ENCODE measurements around the gene TRPT1. TPM values are rescaled to one million over a fixed set of nuclear protein-coding genes. Genes with fewer than 3 reads are reported as not detected.

Gene TRPT1
- total and polyA plus RNA-seq, 12 donors, result 17.9 to 205 (median 59.6) TPM

DNA sequence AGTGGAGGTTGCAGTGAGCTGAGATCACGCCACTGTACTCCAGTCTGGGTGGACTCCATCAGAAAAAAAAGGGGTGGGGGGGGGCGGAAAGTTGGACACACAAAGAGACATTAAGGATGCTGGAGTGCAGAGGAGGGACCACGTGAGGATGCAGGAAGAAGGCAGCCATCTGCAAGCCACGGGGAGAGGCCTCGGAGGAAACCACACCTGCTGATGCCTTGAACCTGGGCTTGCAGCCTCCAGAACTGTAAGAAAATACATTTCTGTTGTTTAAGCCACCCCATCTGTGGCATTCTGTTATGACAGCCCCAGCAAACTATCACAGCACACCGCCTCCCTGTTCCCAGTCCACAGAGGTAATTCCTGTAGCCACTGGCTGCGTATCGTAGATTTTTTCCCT lies 49.2 kb downstream of the TRPT1 start:
- no peak for TF ChIP-seq POLR2A (IDR thresholded peaks at IDR 0.05)
- TF ChIP-seq, protein P1, sequence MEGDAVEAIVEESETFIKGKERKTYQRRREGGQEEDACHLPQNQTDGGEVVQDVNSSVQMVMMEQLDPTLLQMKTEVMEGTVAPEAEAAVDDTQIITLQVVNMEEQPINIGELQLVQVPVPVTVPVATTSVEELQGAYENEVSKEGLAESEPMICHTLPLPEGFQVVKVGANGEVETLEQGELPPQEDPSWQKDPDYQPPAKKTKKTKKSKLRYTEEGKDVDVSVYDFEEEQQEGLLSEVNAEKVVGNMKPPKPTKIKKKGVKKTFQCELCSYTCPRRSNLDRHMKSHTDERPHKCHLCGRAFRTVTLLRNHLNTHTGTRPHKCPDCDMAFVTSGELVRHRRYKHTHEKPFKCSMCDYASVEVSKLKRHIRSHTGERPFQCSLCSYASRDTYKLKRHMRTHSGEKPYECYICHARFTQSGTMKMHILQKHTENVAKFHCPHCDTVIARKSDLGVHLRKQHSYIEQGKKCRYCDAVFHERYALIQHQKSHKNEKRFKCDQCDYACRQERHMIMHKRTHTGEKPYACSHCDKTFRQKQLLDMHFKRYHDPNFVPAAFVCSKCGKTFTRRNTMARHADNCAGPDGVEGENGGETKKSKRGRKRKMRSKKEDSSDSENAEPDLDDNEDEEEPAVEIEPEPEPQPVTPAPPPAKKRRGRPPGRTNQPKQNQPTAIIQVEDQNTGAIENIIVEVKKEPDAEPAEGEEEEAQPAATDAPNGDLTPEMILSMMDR (IDR thresholded peaks at IDR 0.05), result no peak
- no peak for DNase-seq
- peaks cover 15% of the 10 kb centered on the region in 2 donors for H3K4me1 ChIP-seq (replicated peaks in 1 of 2)
- no peaks in the 10 kb centered on the region for H3K9me3 ChIP-seq (replicated peaks in 1 of 3)
- WGBS, 4 donors, result 86 to 92% (median 89%) methylated on average over 6 to 8 of the region's 8 CpGs
- H3K4me3 ChIP-seq, result no peak overlapping the region
- intact Hi-C loops (cut with DNase I), result no loop called here
- no peak overlapping the region for H3K27ac ChIP-seq
- no peaks in the 10 kb centered on the region for H3K36me3 ChIP-seq (replicated peaks in 1 of 2)
- no peaks in the 10 kb centered on the region for H3K27me3 ChIP-seq

Other genes starting within 250 kb of the TRPT1 start
- 10 to 100 TPM; 41.4 to 93.7 (median 66.8) TPM for gene OTUB1, start 239.7 kb downstream of the TRPT1 start, total RNA-seq
- gene OTUB1, start 239.7 kb downstream of the TRPT1 start, polyA plus RNA-seq, result 10 to 100 TPM; 59.7 to 70.6 (median 60.5) TPM
- 10 to 100 TPM in 1 of 9 donors, 1 to 10 TPM in 2, under 1 TPM in 2, not detected in 4; 0.33 to 11.1 (median 4.0) TPM for gene FLRT1, start 190.3 kb downstream of the TRPT1 start, total RNA-seq
- 1 to 10 TPM in 2 of 3 donors, under 1 TPM in 1; 0.54 to 5.0 (median 2.4) TPM for gene FLRT1, start 190.3 kb downstream of the TRPT1 start, polyA plus RNA-seq
- gene MACROD1, start 60.1 kb downstream of the TRPT1 start, total RNA-seq, result 10 to 100 TPM; 13.5 to 62.9 (median 22.3) TPM
- 10 to 100 TPM in 2 of 3 donors, 1 to 10 TPM in 1; 5.5 to 60.7 (median 41.1) TPM for gene MACROD1, start 60.1 kb downstream of the TRPT1 start, polyA plus RNA-seq
- 100 to 1,000 TPM; 126 to 404 (median 184) TPM for gene STIP1, start 40.0 kb downstream of the TRPT1 start, total RNA-seq
- 100 to 1,000 TPM in 1 of 3 donors, 10 to 100 TPM in 2; 82.1 to 523 (median 91.4) TPM for gene STIP1, start 40.0 kb downstream of the TRPT1 start, polyA plus RNA-seq
- 10 to 100 TPM in 8 of 9 donors, 1 to 10 TPM in 1; 3.2 to 77.0 (median 29.9) TPM for gene FERMT3, start 19.5 kb downstream of the TRPT1 start, total RNA-seq
- 10 to 100 TPM in 2 of 3 donors, 1 to 10 TPM in 1; 5.5 to 57.8 (median 49.0) TPM for gene FERMT3, start 19.5 kb downstream of the TRPT1 start, polyA plus RNA-seq
- gene NUDT22, start 88 bp upstream of the TRPT1 start, total RNA-seq, result 100 to 1,000 TPM in 2 of 9 donors, 10 to 100 TPM in 7; 67.2 to 126 (median 79.9) TPM
- gene NUDT22, start 88 bp upstream of the TRPT1 start, polyA plus RNA-seq, result 100 to 1,000 TPM in 2 of 3 donors, 10 to 100 TPM in 1; 19.5 to 190 (median 101) TPM
- gene DNAJC4, start 4.4 kb upstream of the TRPT1 start, total RNA-seq, result 100 to 1,000 TPM in 1 of 9 donors, 10 to 100 TPM in 8; 19.9 to 112 (median 44.3) TPM
- 100 to 1,000 TPM in 2 of 3 donors, 10 to 100 TPM in 1; 59.4 to 220 (median 192) TPM for gene DNAJC4, start 4.4 kb upstream of the TRPT1 start, polyA plus RNA-seq
- gene VEGFB, start 8.4 kb upstream of the TRPT1 start, total RNA-seq, result 100 to 1,000 TPM in 5 of 9 donors, 10 to 100 TPM in 4; 36.0 to 156 (median 129) TPM
- 100 to 1,000 TPM in 2 of 3 donors, 10 to 100 TPM in 1; 64.4 to 185 (median 158) TPM for gene VEGFB, start 8.4 kb upstream of the TRPT1 start, polyA plus RNA-seq
- gene FKBP2, start 14.9 kb upstream of the TRPT1 start, total RNA-seq, result 100 to 1,000 TPM in 3 of 9 donors, 10 to 100 TPM in 6; 76.1 to 185 (median 96.1) TPM
- 100 to 1,000 TPM; 206 to 812 (median 791) TPM for gene FKBP2, start 14.9 kb upstream of the TRPT1 start, polyA plus RNA-seq
- gene PPP1R14B, start 20.8 kb upstream of the TRPT1 start, total RNA-seq, result 100 to 1,000 TPM in 7 of 9 donors, 10 to 100 TPM in 2; 77.2 to 212 (median 128) TPM
- gene PPP1R14B, start 20.8 kb upstream of the TRPT1 start, polyA plus RNA-seq, result 100 to 1,000 TPM in 2 of 3 donors, 10 to 100 TPM in 1; 85.1 to 331 (median 327) TPM
- 10 to 100 TPM in 8 of 9 donors, 1 to 10 TPM in 1; 5.0 to 65.9 (median 44.0) TPM for gene PLCB3, start 25.3 kb upstream of the TRPT1 start, total RNA-seq
- 10 to 100 TPM in 2 of 3 donors, 1 to 10 TPM in 1; 6.6 to 89.5 (median 31.7) TPM for gene PLCB3, start 25.3 kb upstream of the TRPT1 start, polyA plus RNA-seq
- gene BAD, start 58.5 kb upstream of the TRPT1 start, total RNA-seq, result 100 to 1,000 TPM in 5 of 9 donors, 10 to 100 TPM in 4; 72.9 to 219 (median 100) TPM
- 100 to 1,000 TPM in 2 of 3 donors, 1 to 10 TPM in 1; 9.5 to 111 (median 102) TPM for gene BAD, start 58.5 kb upstream of the TRPT1 start, polyA plus RNA-seq
- 10 to 100 TPM; 15.6 to 69.8 (median 48.3) TPM for gene GPR137, start 59.7 kb upstream of the TRPT1 start, total RNA-seq
- gene GPR137, start 59.7 kb upstream of the TRPT1 start, polyA plus RNA-seq, result 10 to 100 TPM; 16.0 to 41.5 (median 40.9) TPM
- gene KCNK4, start 65.1 kb upstream of the TRPT1 start, total RNA-seq, result under 1 TPM in 1 of 9 donors, not detected in 8; 0.54 TPM
- gene KCNK4, start 65.1 kb upstream of the TRPT1 start, polyA plus RNA-seq, result under 1 TPM in 1 of 3 donors, not detected in 2; 0.10 TPM
- gene CATSPERZ, start 74.2 kb upstream of the TRPT1 start, total RNA-seq, result under 1 TPM in 2 of 9 donors, not detected in 7; 0.28 to 0.69 TPM
- gene CATSPERZ, start 74.2 kb upstream of the TRPT1 start, polyA plus RNA-seq, result 1 to 10 TPM in 1 of 3 donors, under 1 TPM in 1, not detected in 1; 0.74 to 1.2 TPM
- gene ESRRA, start 79.3 kb upstream of the TRPT1 start, total RNA-seq, result 10 to 100 TPM; 27.5 to 74.4 (median 53.1) TPM
- 10 to 100 TPM; 18.2 to 62.1 (median 56.0) TPM for gene ESRRA, start 79.3 kb upstream of the TRPT1 start, polyA plus RNA-seq
- gene TRMT112, start 91.4 kb upstream of the TRPT1 start, total RNA-seq, result 100 to 1,000 TPM; 286 to 991 (median 383) TPM
- gene TRMT112, start 91.4 kb upstream of the TRPT1 start, polyA plus RNA-seq, result 100 to 1,000 TPM; 362 to 855 (median 658) TPM
- 100 to 1,000 TPM; 324 to 843 (median 433) TPM for gene PRDX5, start 91.9 kb upstream of the TRPT1 start, total RNA-seq
- gene PRDX5, start 91.9 kb upstream of the TRPT1 start, polyA plus RNA-seq, result 100 to 1,000 TPM; 403 to 713 (median 555) TPM
- 10 to 100 TPM in 8 of 9 donors, 1 to 10 TPM in 1; 8.9 to 22.6 (median 14.4) TPM for gene CCDC88B, start 114.0 kb upstream of the TRPT1 start, total RNA-seq
- 100 to 1,000 TPM in 1 of 3 donors, 10 to 100 TPM in 1, 1 to 10 TPM in 1; 5.1 to 143 (median 47.9) TPM for gene CCDC88B, start 114.0 kb upstream of the TRPT1 start, polyA plus RNA-seq
- 10 to 100 TPM; 13.4 to 89.3 (median 26.3) TPM for gene RPS6KA4, start 133.0 kb upstream of the TRPT1 start, total RNA-seq
- gene RPS6KA4, start 133.0 kb upstream of the TRPT1 start, polyA plus RNA-seq, result 10 to 100 TPM in 2 of 3 donors, 1 to 10 TPM in 1; 4.9 to 29.8 (median 14.4) TPM